Measurements from ENCODE around the gene SREBF2.

DNA sequence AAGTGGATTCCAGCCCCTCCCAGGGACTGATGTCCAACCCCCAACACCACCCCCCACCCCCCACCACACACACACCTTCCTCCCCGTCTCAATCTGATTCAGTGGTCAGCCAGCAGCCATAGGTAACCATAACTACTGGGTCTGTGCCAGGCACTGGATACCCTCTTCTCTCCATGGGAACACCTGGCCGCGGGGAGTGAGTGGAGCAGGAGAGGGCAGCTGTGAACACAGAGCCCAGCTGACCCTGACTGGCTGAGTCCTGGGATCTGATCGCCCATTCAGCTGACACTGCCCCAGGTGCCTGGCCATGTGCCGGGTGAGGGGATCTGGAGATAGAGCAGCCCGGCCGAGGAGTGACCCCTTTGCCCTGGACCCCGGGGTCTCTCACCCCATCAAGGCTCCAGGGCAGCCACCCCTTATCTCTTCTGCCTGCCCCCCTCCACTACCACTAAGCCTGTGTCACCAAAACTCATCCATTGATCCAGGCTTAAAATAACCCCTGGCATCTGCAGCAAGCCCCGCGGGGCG, 84.5 kb downstream of the SREBF2 start:
- TF ChIP-seq EZH2 (IDR thresholded peaks at IDR 0.05) = no peak
- TF ChIP-seq POLR2AphosphoS5 (IDR thresholded peaks at IDR 0.05; ENCODE audit: borderline replicate concordance, low read depth, low read length) = no peak

All from SK-N-MC (cell line).